IPS-20b (cell line): Measurements from ENCODE around the gene NID1.

Experiments used
- H3K27ac ChIP-seq: one replicate; pipeline ENCODE4 v1.5.1; 2013; ENCODE audit warnings: low read length
- H3K27me3 ChIP-seq: 2 replicates; pipeline ENCODE4 v1.6.1; 2013; ENCODE audit warnings: mild to moderate bottlenecking, low read length, inconsistent platforms; ENCODE audit not compliant: insufficient read depth
- H3K36me3 ChIP-seq: 2 replicates; pipeline ENCODE4 v1.6.1; 2013; ENCODE audit warnings: low read depth, mild to moderate bottlenecking, inconsistent platforms, low read length, moderate library complexity; ENCODE audit not compliant: insufficient read depth
- H3K4me1 ChIP-seq: 2 replicates; pipeline ENCODE4 v1.6.1; 2013; ENCODE audit warnings: mild to moderate bottlenecking, control low read depth, inconsistent platforms, low read length, moderate library complexity; ENCODE audit not compliant: insufficient read depth
- H3K4me3 ChIP-seq: 2 replicates; pipeline ENCODE4 v1.5.1; 2013; ENCODE audit warnings: mild to moderate bottlenecking, low read length, inconsistent platforms
- H3K9ac ChIP-seq: 2 replicates; pipeline ENCODE4 v1.6.1; 2013; ENCODE audit warnings: low read depth, mild to moderate bottlenecking, inconsistent platforms, low read length, moderate library complexity
- H3K9me3 ChIP-seq: 2 replicates; pipeline ENCODE4 v1.6.1; 2013; ENCODE audit warnings: mild to moderate bottlenecking, low read depth, low read length, inconsistent platforms; ENCODE audit not compliant: insufficient read depth

The NID1 gene

DNA sequence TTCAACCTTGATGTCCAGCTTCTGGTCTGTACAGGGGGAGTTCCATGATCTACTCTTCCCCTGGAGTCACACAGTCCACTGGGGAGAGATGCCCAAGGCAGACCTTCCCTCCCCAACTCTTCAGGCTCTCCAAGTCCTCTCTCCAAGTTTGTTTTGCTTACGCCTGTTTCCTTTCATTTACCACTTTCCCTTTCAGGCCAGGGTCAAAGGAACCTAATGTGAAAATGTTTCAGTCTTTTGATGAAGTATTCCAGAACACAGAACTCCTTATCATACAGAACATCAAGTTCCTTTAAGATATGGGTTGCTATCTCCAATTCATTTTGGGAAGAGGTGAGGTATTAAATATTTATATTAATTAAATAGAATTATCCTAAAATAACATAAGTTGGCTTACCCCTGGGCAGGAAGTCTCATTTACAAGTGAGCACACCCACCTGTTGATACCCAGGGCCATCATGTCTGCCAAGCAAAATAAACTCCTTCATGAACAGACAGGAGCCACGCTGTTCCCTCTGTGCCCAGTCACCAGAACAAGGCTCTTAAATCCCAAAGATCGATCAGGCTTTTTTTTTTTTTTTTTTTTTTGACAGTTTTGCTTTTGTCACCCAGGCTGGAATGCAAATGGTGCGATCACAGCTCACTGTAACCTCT is 116.0 kb downstream of the NID1 start:
- no peaks in the 10 kb centered on the region for H3K9me3 ChIP-seq
- no peak overlapping the region for H3K27ac ChIP-seq
- H3K4me1 ChIP-seq, result no peaks in the 10 kb centered on the region; the same call in 1 of the 2 replicates
- H3K4me3 ChIP-seq, result no peak overlapping the region
- H3K9ac ChIP-seq, result no peak overlapping the region
- H3K27me3 ChIP-seq, result no peaks in the 10 kb centered on the region
- H3K36me3 ChIP-seq, result no peaks in the 10 kb centered on the region

DNA sequence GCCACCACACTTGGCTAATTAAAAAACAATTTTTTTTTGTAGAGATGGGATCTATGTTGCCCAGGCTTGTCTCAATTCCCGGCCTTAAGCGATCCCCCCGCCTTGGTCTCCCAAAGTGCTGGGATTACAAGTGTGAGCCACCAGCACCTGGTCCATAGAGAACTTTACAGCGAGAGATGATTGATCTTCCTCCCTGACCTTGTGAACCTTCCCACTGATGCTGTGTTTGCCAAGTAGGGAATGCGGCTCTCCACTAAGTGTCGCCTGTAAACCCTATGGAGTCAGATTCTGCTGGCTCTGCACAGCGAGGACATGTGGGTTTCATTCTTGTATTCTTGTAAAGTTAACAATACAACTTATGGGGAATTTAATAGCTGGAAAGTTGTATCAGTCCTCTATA is 116.9 kb downstream of the NID1 start:
- no peaks in the 10 kb centered on the region for H3K36me3 ChIP-seq
- H3K4me3 ChIP-seq, result no peak overlapping the region
- H3K27me3 ChIP-seq, result no peaks in the 10 kb centered on the region
- H3K4me1 ChIP-seq, result no peaks in the 10 kb centered on the region; the same call in 1 of the 2 replicates
- H3K9me3 ChIP-seq, result no peaks in the 10 kb centered on the region
- H3K27ac ChIP-seq, result no peak overlapping the region
- no peak overlapping the region for H3K9ac ChIP-seq

DNA sequence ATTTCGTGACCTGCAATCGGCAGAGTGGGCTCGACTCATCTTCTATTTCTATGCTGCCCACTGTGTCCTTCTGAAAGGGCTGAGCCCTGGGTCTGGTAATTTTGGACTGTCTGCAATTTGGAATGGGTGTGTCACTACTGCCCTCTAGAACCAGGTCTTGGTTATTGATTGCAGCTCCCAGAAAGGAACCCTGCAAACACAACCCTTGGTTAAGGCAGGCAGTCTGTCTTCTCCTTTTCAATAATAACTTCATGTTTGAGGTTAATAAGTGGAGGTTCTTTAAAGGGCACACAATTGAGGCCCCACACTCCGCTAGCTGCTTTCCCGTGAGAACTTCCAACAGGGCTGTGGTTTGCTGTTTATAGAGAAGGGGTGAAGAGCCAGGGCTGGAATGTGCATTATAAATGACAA is 118.3 kb downstream of the NID1 start:
- no peaks in the 10 kb centered on the region; the same call in 1 of the 2 replicates for H3K4me1 ChIP-seq
- no peak overlapping the region for H3K4me3 ChIP-seq
- H3K36me3 ChIP-seq, result no peaks in the 10 kb centered on the region
- no peak overlapping the region for H3K27ac ChIP-seq
- no peak overlapping the region for H3K9ac ChIP-seq
- no peaks in the 10 kb centered on the region for H3K9me3 ChIP-seq
- no peaks in the 10 kb centered on the region for H3K27me3 ChIP-seq

DNA sequence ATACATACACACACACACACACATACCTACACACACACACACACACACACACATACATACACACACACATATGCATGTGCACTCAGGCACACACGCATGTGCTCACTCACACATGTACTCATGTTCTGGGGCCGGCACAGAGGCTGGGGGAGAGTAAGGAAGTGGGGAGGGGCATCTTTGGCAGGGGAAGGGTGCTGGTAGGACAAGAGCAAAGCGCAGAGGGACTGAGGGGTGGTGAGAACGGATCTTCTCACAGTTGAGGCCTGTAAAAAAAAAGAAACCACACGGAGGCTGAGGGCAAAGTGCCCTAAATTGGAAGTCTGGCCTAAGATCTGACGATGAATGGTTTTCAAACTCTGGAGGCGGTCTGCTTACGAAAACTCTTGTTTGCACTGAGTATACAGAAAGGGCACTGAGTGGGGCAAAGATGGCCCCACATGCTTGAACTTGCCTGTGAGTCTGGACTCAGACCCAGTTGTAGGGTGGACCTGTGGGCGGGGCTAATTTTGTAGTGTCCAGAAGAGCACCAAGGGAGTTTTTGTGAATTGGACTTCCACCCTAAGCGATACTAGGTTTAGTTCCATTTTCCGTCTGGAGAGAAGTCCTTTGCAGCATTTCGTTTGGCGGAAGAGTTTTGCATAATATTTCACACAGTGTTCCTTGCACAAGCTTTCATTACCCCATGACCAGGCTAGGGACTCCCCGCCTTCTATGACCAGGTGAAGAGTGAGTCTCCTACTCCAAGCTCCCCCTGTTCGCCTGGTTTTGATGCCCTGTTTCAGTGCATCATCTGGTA is 118.9 kb downstream of the NID1 start:
- Histone ChIP-seq H3K4me3 (no peak overlapping the region), H3K4me1 (no peaks in the 10 kb centered on the region; the same call in 1 of the 2 replicates), H3K9ac (no peak overlapping the region), H3K27ac (no peak overlapping the region), H3K27me3 (no peaks in the 10 kb centered on the region), H3K9me3 (no peaks in the 10 kb centered on the region), H3K36me3 (no peaks in the 10 kb centered on the region)

DNA sequence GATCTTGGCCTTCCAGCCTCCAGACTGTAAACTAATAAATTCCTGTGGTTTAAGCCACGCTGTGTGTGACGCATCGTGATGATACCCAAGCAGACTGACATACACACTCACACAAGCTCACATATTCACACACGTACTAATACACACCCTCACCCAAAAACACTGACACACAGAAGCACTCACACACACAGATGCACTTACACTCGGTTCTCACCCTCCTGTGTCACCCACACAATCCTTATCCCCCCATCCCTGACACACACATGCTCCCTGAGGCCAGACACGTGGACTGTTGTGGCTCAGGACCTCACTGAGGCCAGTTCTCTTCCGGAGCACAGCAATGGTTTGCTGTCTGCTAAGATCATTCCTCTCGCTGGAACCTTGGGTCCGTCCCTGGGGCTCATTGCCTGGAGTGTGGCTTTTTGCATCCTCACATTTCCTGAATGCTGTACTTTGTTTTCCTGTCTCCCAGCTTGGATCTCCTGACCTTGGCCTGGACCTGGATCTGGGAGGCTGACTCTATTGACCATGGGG is 121.2 kb downstream of the NID1 start:
- no peaks in the 10 kb centered on the region for H3K27me3 ChIP-seq
- H3K27ac ChIP-seq, result no peak overlapping the region

DNA sequence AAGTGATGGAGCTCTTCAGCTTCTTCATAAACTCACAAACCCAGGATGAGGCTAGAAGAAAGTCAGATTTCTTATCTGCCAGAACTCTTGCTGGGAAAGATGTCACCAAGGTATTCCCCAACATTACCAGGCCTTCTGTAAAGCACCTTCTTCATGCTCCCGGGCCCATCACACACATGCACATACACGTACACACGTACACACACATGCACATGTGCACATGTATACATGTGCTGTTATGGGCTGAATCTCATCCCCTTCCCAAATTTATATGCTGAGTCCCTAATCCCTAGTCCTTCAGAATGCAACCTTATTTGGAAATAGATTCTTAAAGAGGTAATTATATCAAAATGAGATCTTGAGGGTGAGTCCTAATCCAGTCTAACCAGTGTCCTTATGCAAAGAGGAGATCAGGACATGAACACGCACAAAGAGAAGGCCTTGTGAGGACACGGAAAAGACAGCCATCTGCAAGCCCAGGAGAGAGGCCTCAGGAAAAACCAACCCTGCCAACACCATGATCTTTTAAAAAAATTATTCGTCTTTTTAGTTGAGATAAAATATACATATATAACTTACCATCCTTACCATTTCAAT is 121.8 kb downstream of the NID1 start:
- Histone ChIP-seq H3K9me3 (no peaks in the 10 kb centered on the region), H3K9ac (no peak overlapping the region)

More for the DNA sequence above, 121.2 kb downstream of the NID1 start:
- Histone ChIP-seq H3K4me3 (no peak overlapping the region), H3K4me1 (no peaks in the 10 kb centered on the region; the same call in 1 of the 2 replicates), H3K9ac (no peak overlapping the region), H3K9me3 (no peaks in the 10 kb centered on the region), H3K36me3 (no peaks in the 10 kb centered on the region)

DNA sequence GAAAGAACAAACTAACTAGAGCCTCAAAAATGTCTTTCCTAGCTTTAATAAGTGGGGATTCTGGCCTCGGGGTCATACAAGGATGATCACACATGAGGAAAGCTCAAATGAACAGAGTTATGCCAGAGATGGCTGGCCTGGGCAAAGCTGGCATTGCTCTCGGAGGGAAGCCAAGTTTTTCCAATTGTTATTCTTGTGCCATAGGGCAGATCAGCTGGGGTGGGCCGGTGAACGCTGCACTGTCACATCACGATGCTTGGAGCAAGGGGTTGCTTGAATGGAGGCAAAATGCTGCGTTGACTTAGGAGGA is 122.3 kb downstream of the NID1 start:
- Histone ChIP-seq H3K9ac (no peak overlapping the region), H3K4me1 (no peaks in the 10 kb centered on the region; the same call in 1 of the 2 replicates)

More for the DNA sequence above, 121.8 kb downstream of the NID1 start:
- no peak overlapping the region for H3K4me3 ChIP-seq
- H3K27me3 ChIP-seq, result no peaks in the 10 kb centered on the region
- H3K36me3 ChIP-seq, result no peaks in the 10 kb centered on the region
- no peaks in the 10 kb centered on the region; the same call in 1 of the 2 replicates for H3K4me1 ChIP-seq
- H3K27ac ChIP-seq, result no peak overlapping the region

DNA sequence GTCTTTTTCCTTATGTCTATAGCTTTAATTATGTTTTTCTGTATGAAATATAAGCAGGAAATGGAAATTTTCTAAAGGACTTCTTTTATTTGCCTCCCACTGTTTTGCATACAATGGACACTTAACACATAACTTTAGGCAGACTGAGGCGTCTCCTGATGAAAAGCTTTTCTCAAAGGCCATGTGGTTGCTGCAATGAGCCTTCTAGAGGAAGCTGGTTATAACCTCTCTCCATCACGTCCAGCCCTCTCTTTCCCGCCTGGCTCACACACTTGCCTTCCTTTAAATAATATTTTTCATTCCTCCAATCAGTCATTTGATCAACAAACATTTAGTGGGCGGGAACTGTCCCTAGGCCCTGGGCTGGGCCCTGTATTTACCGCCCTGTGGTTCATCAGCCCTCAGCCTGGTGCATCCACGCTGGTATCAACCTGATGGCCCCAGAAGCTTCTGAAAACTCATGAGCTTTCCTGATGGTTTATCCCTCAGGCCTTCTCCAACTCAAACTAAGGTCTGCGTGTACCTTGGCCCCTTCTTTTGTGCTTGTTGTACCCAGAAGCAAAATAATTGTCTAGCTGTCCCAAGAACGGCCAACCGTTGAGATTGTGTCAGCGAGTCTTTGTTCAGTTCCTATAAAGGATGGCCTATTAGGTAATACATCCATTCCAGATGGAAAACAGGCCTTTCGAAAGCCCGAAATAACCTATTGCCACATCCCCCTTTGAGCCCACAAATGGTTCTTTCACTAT is 122.8 kb downstream of the NID1 start:
- Histone ChIP-seq H3K9ac (no peak overlapping the region), H3K27ac (no peak overlapping the region), H3K36me3 (no peaks in the 10 kb centered on the region), H3K4me1 (no peaks in the 10 kb centered on the region; the same call in 1 of the 2 replicates), H3K4me3 (no peak overlapping the region), H3K9me3 (no peaks in the 10 kb centered on the region), H3K27me3 (no peaks in the 10 kb centered on the region)

More for the DNA sequence above, 122.3 kb downstream of the NID1 start:
- no peaks in the 10 kb centered on the region for H3K36me3 ChIP-seq
- H3K4me3 ChIP-seq, result no peak overlapping the region
- no peaks in the 10 kb centered on the region for H3K27me3 ChIP-seq
- H3K27ac ChIP-seq, result no peak overlapping the region
- no peaks in the 10 kb centered on the region for H3K9me3 ChIP-seq

DNA sequence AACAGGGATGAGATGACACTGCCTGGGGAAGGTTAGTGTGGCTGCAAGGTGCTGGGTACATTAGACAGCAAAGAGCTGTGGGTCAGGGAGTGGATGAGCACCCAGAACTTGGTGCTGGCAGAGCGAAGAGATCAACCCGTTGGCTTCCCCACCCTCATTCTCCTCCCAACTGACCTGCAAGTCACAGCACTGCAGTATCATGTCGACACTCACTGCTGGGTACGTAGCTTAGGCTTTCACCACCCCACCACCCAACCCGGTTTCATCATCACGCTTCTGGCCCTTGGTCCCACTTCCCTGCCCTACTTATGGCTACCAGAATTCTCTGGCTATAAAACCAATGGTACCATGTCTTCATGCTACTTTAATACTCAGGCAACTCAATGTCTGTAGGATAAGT is 124.6 kb downstream of the NID1 start:
- Histone ChIP-seq H3K9ac (no peak overlapping the region), H3K9me3 (no peaks in the 10 kb centered on the region), H3K27me3 (no peaks in the 10 kb centered on the region), H3K4me3 (no peak overlapping the region), H3K27ac (no peak overlapping the region), H3K36me3 (no peaks in the 10 kb centered on the region), H3K4me1 (no peaks in the 10 kb centered on the region; the same call in 1 of the 2 replicates)

DNA sequence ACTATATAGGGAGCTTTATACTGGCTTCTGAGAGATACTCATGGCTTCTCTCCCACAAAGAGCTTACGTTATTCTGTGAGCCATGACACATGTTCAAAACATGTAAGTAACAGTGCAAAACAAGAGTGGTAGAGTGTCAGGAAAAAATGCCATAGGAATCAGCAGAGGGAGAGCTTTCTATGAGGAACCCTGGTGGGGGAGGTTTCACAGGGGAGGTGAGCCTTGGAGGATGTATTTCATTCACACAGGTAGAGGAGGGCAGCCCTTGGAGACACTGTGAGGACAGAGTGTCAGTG is 125.5 kb downstream of the NID1 start:
- no peaks in the 10 kb centered on the region for H3K27me3 ChIP-seq
- no peak overlapping the region for H3K4me3 ChIP-seq
- H3K9me3 ChIP-seq, result no peaks in the 10 kb centered on the region
- H3K36me3 ChIP-seq, result no peaks in the 10 kb centered on the region
- H3K4me1 ChIP-seq, result no peaks in the 10 kb centered on the region
- H3K9ac ChIP-seq, result no peak overlapping the region
- H3K27ac ChIP-seq, result no peak overlapping the region

DNA sequence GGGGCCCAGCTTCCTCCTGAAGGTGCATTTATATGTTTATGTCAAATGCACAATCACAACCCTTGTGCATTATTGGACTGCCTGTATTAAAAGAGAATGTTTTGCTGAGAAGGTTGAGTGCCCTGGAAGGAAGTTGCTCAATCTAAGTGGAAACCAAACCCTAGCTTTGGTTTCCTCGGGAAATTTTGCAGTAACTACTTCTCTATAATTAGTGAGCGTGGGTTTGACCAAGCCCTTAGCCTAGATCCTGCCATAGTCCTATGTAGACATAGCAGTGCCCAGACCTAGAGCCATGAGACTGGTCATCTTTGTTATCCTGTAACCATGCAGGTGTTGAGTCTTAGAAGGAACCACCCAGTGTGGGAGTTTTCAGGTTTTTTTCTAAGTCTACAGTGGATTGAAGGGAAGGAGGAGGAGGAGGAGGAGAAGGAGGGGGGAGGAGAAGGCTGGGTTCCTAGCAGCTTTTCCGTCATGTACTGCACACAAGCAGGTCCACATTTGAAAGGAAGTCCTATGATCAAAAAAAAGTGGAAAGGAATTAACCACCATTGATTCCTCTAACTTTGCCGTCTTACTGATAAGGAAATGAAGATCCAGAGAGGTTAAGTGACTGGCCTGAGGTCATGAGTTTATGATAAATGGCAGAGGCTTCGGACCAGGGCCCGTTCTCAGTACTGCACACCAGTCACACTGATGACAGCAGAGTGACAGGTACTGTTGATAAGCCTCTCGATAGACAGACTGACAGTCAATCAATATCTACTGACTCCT is 126.0 kb downstream of the NID1 start:
- Histone ChIP-seq H3K27me3 (no peaks in the 10 kb centered on the region), H3K4me3 (no peak overlapping the region), H3K36me3 (no peaks in the 10 kb centered on the region), H3K9me3 (no peaks in the 10 kb centered on the region), H3K27ac (no peak overlapping the region), H3K4me1 (no peaks in the 10 kb centered on the region), H3K9ac (no peak overlapping the region)
